ENCODE results near the gene ZMYND8.
"Not testable (repeated sequence)": the region's sequence is repeated elsewhere in the genome, so short reads cannot be mapped to it uniquely, and the experiment has no call there.

The ZMYND8 gene

GRCh38 chr20:47290666-47291430 lies 65.7 kb downstream of the ZMYND8 start:
- H3K23ac ChIP-seq (ENCODE audit: low read length in 2 of 2) = no peak overlapping the region
- no peak overlapping the region for H2AK5ac ChIP-seq (ENCODE audit: low read length, severe bottlenecking)
- peaks cover 31 to 88% of the 10 kb centered on the region in 2 experiments for H3K36me3 ChIP-seq (ENCODE audit: control insufficient read depth in 1 of 2, insufficient read depth in 2 of 2, low read depth in 1 of 2, low read length in 2 of 2)
- no peak overlapping the region for H3K4ac ChIP-seq (ENCODE audit: low read depth in 1 of 2, low read length in 2 of 2)
- H2BK12ac ChIP-seq (ENCODE audit: low read length in 2 of 2) = no peak overlapping the region
- no peak overlapping the region for H3K18ac ChIP-seq (ENCODE audit: low read depth in 1 of 2, low read length in 2 of 2)
- H3K27me3 ChIP-seq (ENCODE audit: control insufficient read depth in 1 of 2, insufficient read depth in 1 of 2, low read length in 2 of 2) = no peaks in the 10 kb centered on the region
- no peak overlapping the region for H4K91ac ChIP-seq (ENCODE audit: low read length)
- H2BK5ac ChIP-seq (ENCODE audit: low read depth, low read length, poor library complexity, severe bottlenecking) = no peak overlapping the region
- H2AFZ ChIP-seq (ENCODE audit: low read depth, low read length) = no peak overlapping the region
- DNase-seq = no peak
- H3K79me1 ChIP-seq (replicated peaks; ENCODE audit: low read length, poor library complexity, severe bottlenecking) = peaks cover 29% of the 10 kb centered on the region
- 97% methylated on average over 6 of the region's 11 CpGs for WGBS
- no peak overlapping the region for H2BK120ac ChIP-seq (ENCODE audit: low read depth, low read length)
- H3K4me3 ChIP-seq (ENCODE audit: insufficient read depth in 1 of 2, low read depth in 1 of 2, low read length in 2 of 2) = no peak overlapping the region
- H2BK15ac ChIP-seq (ENCODE audit: low read depth, poor library complexity, severe bottlenecking) = no peak overlapping the region
- no peak overlapping the region for H3K9ac ChIP-seq (ENCODE audit: low read length)
- no peak overlapping the region for H3K14ac ChIP-seq (ENCODE audit: low read length in 2 of 2)
- no peak overlapping the region for H3K27ac ChIP-seq (ENCODE audit: low read length, poor library complexity, severe bottlenecking)
- no peak overlapping the region for H3K4me2 ChIP-seq (ENCODE audit: low read length, poor library complexity, severe bottlenecking)
- H3K9me3 ChIP-seq (ENCODE audit: control insufficient read depth, low read length) = no peaks in the 10 kb centered on the region
- H4K8ac ChIP-seq (ENCODE audit: low read length) = no peak overlapping the region
- no peaks in the 10 kb centered on the region for H3K4me1 ChIP-seq (ENCODE audit: control insufficient read depth, insufficient read depth, low read depth, low read length)

GRCh38 chr20:47290008-47290407 lies 66.5 kb downstream of the ZMYND8 start:
- H3K23ac ChIP-seq (ENCODE audit: low read length in 2 of 2) = no peak overlapping the region
- no peak for DNase-seq
- no peak overlapping the region for H2BK12ac ChIP-seq (ENCODE audit: low read length in 2 of 2)
- H3K18ac ChIP-seq (ENCODE audit: low read depth in 1 of 2, low read length in 2 of 2) = no peak overlapping the region
- H3K27me3 ChIP-seq (ENCODE audit: control insufficient read depth in 1 of 2, insufficient read depth in 1 of 2, low read length in 2 of 2) = no peaks in the 10 kb centered on the region
- no peaks in the 10 kb centered on the region for H3K9me3 ChIP-seq (ENCODE audit: control insufficient read depth, low read length)
- no peaks in the 10 kb centered on the region for H3K4me1 ChIP-seq (ENCODE audit: control insufficient read depth, insufficient read depth, low read depth, low read length)
- peaks cover 28 to 87% of the 10 kb centered on the region in 2 experiments for H3K36me3 ChIP-seq (ENCODE audit: control insufficient read depth in 1 of 2, insufficient read depth in 2 of 2, low read depth in 1 of 2, low read length in 2 of 2)
- H4K91ac ChIP-seq (ENCODE audit: low read length) = no peak overlapping the region
- no peak overlapping the region for H3K4ac ChIP-seq (ENCODE audit: low read depth in 1 of 2, low read length in 2 of 2)
- H4K8ac ChIP-seq (ENCODE audit: low read length) = no peak overlapping the region
- no peak overlapping the region for H2BK120ac ChIP-seq (ENCODE audit: low read depth, low read length)
- WGBS = 99% methylated on average over 3 of the region's 3 CpGs
- H3K27ac ChIP-seq (ENCODE audit: low read length, poor library complexity, severe bottlenecking) = no peak overlapping the region
- no peak overlapping the region for H2AK5ac ChIP-seq (ENCODE audit: low read length, severe bottlenecking)
- H3K79me1 ChIP-seq (replicated peaks; ENCODE audit: low read length, poor library complexity, severe bottlenecking) = peaks cover 26% of the 10 kb centered on the region
- no peak overlapping the region for H2BK15ac ChIP-seq (ENCODE audit: low read depth, poor library complexity, severe bottlenecking)
- H3K14ac ChIP-seq (ENCODE audit: low read length in 2 of 2) = no peak overlapping the region
- no peak overlapping the region for H2BK5ac ChIP-seq (ENCODE audit: low read depth, low read length, poor library complexity, severe bottlenecking)
- no peak overlapping the region for H2AFZ ChIP-seq (ENCODE audit: low read depth, low read length)
- H3K4me2 ChIP-seq (ENCODE audit: low read length, poor library complexity, severe bottlenecking) = no peak overlapping the region
- H3K9ac ChIP-seq (ENCODE audit: low read length) = no peak overlapping the region
- H3K4me3 ChIP-seq (ENCODE audit: insufficient read depth in 1 of 2, low read depth in 1 of 2, low read length in 2 of 2) = no peak overlapping the region

GRCh38 chr20:47289096-47289495 lies 67.4 kb downstream of the ZMYND8 start:
- no peak overlapping the region for H2BK5ac ChIP-seq (ENCODE audit: low read depth, low read length, poor library complexity, severe bottlenecking)
- H3K4me1 ChIP-seq (ENCODE audit: control insufficient read depth, insufficient read depth, low read depth, low read length) = no peaks in the 10 kb centered on the region
- peaks cover 25% of the 10 kb centered on the region for H3K79me1 ChIP-seq (replicated peaks; ENCODE audit: low read length, poor library complexity, severe bottlenecking)
- WGBS = 100% methylated on average over 2 of the region's 3 CpGs
- H3K27ac ChIP-seq (ENCODE audit: low read length, poor library complexity, severe bottlenecking) = no peak overlapping the region
- DNase-seq = no peak
- no peak overlapping the region for H3K4ac ChIP-seq (ENCODE audit: low read depth in 1 of 2, low read length in 2 of 2)
- no peak overlapping the region for H2BK120ac ChIP-seq (ENCODE audit: low read depth, low read length)
- H3K27me3 ChIP-seq (ENCODE audit: control insufficient read depth in 1 of 2, insufficient read depth in 1 of 2, low read length in 2 of 2) = no peaks in the 10 kb centered on the region
- H2BK12ac ChIP-seq (ENCODE audit: low read length in 2 of 2) = no peak overlapping the region
- no peak overlapping the region for H2AK5ac ChIP-seq (ENCODE audit: low read length, severe bottlenecking)
- no peaks in the 10 kb centered on the region for H3K9me3 ChIP-seq (ENCODE audit: control insufficient read depth, low read length)
- no peak overlapping the region for H3K4me2 ChIP-seq (ENCODE audit: low read length, poor library complexity, severe bottlenecking)
- H3K4me3 ChIP-seq (ENCODE audit: insufficient read depth in 1 of 2, low read depth in 1 of 2, low read length in 2 of 2) = no peak overlapping the region
- no peak overlapping the region for H4K8ac ChIP-seq (ENCODE audit: low read length)
- no peak overlapping the region for H4K91ac ChIP-seq (ENCODE audit: low read length)
- H2AFZ ChIP-seq (ENCODE audit: low read depth, low read length) = no peak overlapping the region
- H3K14ac ChIP-seq (ENCODE audit: low read length in 2 of 2) = no peak overlapping the region
- no peak overlapping the region for H2BK15ac ChIP-seq (ENCODE audit: low read depth, poor library complexity, severe bottlenecking)
- H3K9ac ChIP-seq (ENCODE audit: low read length) = no peak overlapping the region
- H3K18ac ChIP-seq (ENCODE audit: low read depth in 1 of 2, low read length in 2 of 2) = no peak overlapping the region
- H3K36me3 ChIP-seq (ENCODE audit: control insufficient read depth in 1 of 2, insufficient read depth in 2 of 2, low read depth in 1 of 2, low read length in 2 of 2) = peaks cover 28 to 87% of the 10 kb centered on the region in 2 experiments
- no peak overlapping the region for H3K23ac ChIP-seq (ENCODE audit: low read length in 2 of 2)

- not testable (repeated sequence) for H3K18ac ChIP-seq (ENCODE audit: low read depth in 1 of 2, low read length in 2 of 2); H3K27me3 ChIP-seq (ENCODE audit: control insufficient read depth in 1 of 2, insufficient read depth in 1 of 2, low read length in 2 of 2); H2BK12ac ChIP-seq (ENCODE audit: low read length in 2 of 2); H3K4me1 ChIP-seq (ENCODE audit: control insufficient read depth, insufficient read depth, low read depth, low read length); H3K27ac ChIP-seq (ENCODE audit: low read length, poor library complexity, severe bottlenecking); H3K4me2 ChIP-seq (ENCODE audit: low read length, poor library complexity, severe bottlenecking); H4K8ac ChIP-seq (ENCODE audit: low read length); H2AFZ ChIP-seq (ENCODE audit: low read depth, low read length); H3K4me3 ChIP-seq (ENCODE audit: insufficient read depth in 1 of 2, low read depth in 1 of 2, low read length in 2 of 2); H3K23ac ChIP-seq (ENCODE audit: low read length in 2 of 2); DNase-seq; H2AK5ac ChIP-seq (ENCODE audit: low read length, severe bottlenecking); H4K91ac ChIP-seq (ENCODE audit: low read length); H2BK120ac ChIP-seq (ENCODE audit: low read depth, low read length); H3K14ac ChIP-seq (ENCODE audit: low read length in 2 of 2); H2BK5ac ChIP-seq (ENCODE audit: low read depth, low read length, poor library complexity, severe bottlenecking); H3K9me3 ChIP-seq (ENCODE audit: control insufficient read depth, low read length); H3K9ac ChIP-seq (ENCODE audit: low read length); H3K4ac ChIP-seq (ENCODE audit: low read depth in 1 of 2, low read length in 2 of 2); H2BK15ac ChIP-seq (ENCODE audit: low read depth, poor library complexity, severe bottlenecking)
- WGBS = over 99% methylated on average over 7 of the region's 8 CpGs
- H3K36me3 ChIP-seq (ENCODE audit: control insufficient read depth in 1 of 2, insufficient read depth in 2 of 2, low read depth in 1 of 2, low read length in 2 of 2) = peaks cover 27 to 88% of the 10 kb centered on the region in 2 experiments
- H3K79me1 ChIP-seq (replicated peaks; ENCODE audit: low read length, poor library complexity, severe bottlenecking) = peaks cover 22% of the 10 kb centered on the region
Measured at GRCh38 chr20:47288530-47288929, 68.0 kb downstream of the ZMYND8 start.

All from mesenchymal stem cell (in vitro differentiated cells and primary cell).